DOHH2 (cell line): Measurements from ENCODE around the gene ARHGAP44.

Experiments used
- H3F3A ChIP-seq: fragments of 200-600 bp; sonication (generic), shearing (Covaris generic); 2 replicates; pipeline ENCODE4 v1.6.0; 2016; ENCODE audit warnings: antibody characterized with exemption, mild to moderate bottlenecking; ENCODE audit not compliant: control insufficient read depth, insufficient read depth
- H3K27ac ChIP-seq: fragments of 200-600 bp; sonication (generic); 2 replicates; pipeline ENCODE4 v1.5.1; 2014; ENCODE audit warnings: low read depth, mild to moderate bottlenecking, low read length, moderate library complexity
- H3K27me3 ChIP-seq: fragments of 200-600 bp; sonication (generic); 2 replicates; pipeline ENCODE4 v1.6.1; 2014; ENCODE audit warnings: mild to moderate bottlenecking, low read length, mixed read lengths; ENCODE audit not compliant: control insufficient read depth
- H3K36me3 ChIP-seq: fragments of 200-600 bp; sonication (generic); 2 replicates; pipeline ENCODE4 v1.6.1; 2014; ENCODE audit warnings: mild to moderate bottlenecking, low read length, moderate library complexity, mixed read lengths; ENCODE audit not compliant: control insufficient read depth
- H3K4me1 ChIP-seq: fragments of 200-600 bp; sonication (generic); 2 replicates; pipeline ENCODE4 v1.6.1; 2014; ENCODE audit warnings: mild to moderate bottlenecking, low read length, mixed read lengths; ENCODE audit not compliant: control insufficient read depth
- H3K4me2 ChIP-seq: fragments of 200-600 bp; sonication (generic); 2 replicates; pipeline ENCODE4 v1.6.0; 2014; ENCODE audit warnings: mild to moderate bottlenecking, low read length, moderate library complexity
- H3K4me3 ChIP-seq: fragments of 200-600 bp; sonication (generic); 2 replicates; pipeline ENCODE4 v1.5.1; 2014; ENCODE audit warnings: mild to moderate bottlenecking, low read length, mixed read lengths
- H3K79me2 ChIP-seq: fragments of 200-600 bp; sonication (generic); 2 replicates; pipeline ENCODE4 v1.6.1; 2014; ENCODE audit warnings: mild to moderate bottlenecking, low read length, mixed read lengths; ENCODE audit not compliant: control insufficient read depth
- H3K9me2 ChIP-seq: fragments of 200-600 bp; sonication (generic); replicated peaks from 2 replicates; pipeline ENCODE4 v1.6.1; 2014; ENCODE audit warnings: mild to moderate bottlenecking, low read length, mixed read lengths; ENCODE audit not compliant: control insufficient read depth
- H3K9me3 ChIP-seq: fragments of 200-600 bp; sonication (generic); 2 replicates; pipeline ENCODE4 v1.6.1; 2014; ENCODE audit warnings: antibody characterized with exemption, low read length, mixed read lengths; ENCODE audit not compliant: control insufficient read depth, insufficient read depth
- H4K20me1 ChIP-seq: fragments of 200-600 bp; sonication (generic); 2 replicates; pipeline ENCODE4 v1.6.0; 2014; ENCODE audit warnings: low read depth, mild to moderate bottlenecking, antibody characterized with exemption, low read length, moderate library complexity; ENCODE audit not compliant: control insufficient read depth, insufficient read depth
- EZH2phosphoT487 ChIP-seq: fragments of 200-600 bp; sonication (generic); IDR thresholded peaks from 2 replicates; pipeline ENCODE4 v1.6.1; 2017; ENCODE audit warnings: borderline replicate concordance, mild to moderate bottlenecking, antibody characterized with exemption, low read length, moderate library complexity, mixed read lengths
- TF ChIP-seq, protein P1 (sequence below): fragments of 200-600 bp; sonication (generic); IDR thresholded peaks from one replicate; pipeline ENCODE4 v1.5.1; 2014; ENCODE audit warnings: antibody characterized with exemption, mild to moderate bottlenecking, low read depth, low read length; ENCODE audit not compliant: poor library complexity, severe bottlenecking

Gene ARHGAP44

DNA sequence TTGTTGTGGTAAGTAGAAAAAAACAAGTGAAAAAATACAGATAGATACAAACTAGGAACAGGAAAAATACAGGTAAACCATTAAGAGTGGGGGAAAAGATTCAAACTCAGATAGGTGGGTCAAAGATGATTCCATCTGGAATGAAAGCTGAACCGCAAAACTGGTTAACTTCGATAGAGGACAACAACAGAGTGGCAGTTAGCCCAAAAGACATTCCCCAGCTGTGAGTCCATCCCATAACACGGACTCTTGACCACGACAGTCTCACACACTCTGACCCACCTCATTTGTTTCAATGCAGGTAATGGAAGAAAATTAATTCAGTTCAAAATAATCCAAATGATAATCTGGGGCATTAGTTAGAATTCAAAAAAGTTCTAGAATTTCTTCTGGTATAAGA, 215.0 kb downstream of the ARHGAP44 start:
- TF ChIP-seq, protein P1, sequence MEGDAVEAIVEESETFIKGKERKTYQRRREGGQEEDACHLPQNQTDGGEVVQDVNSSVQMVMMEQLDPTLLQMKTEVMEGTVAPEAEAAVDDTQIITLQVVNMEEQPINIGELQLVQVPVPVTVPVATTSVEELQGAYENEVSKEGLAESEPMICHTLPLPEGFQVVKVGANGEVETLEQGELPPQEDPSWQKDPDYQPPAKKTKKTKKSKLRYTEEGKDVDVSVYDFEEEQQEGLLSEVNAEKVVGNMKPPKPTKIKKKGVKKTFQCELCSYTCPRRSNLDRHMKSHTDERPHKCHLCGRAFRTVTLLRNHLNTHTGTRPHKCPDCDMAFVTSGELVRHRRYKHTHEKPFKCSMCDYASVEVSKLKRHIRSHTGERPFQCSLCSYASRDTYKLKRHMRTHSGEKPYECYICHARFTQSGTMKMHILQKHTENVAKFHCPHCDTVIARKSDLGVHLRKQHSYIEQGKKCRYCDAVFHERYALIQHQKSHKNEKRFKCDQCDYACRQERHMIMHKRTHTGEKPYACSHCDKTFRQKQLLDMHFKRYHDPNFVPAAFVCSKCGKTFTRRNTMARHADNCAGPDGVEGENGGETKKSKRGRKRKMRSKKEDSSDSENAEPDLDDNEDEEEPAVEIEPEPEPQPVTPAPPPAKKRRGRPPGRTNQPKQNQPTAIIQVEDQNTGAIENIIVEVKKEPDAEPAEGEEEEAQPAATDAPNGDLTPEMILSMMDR, result no peak
- TF ChIP-seq EZH2phosphoT487, result no peak
- Histone ChIP-seq H3F3A (peaks cover 3% of the 10 kb centered on the region; the same call in 1 of the 2 replicates), H4K20me1 (no peaks in the 10 kb centered on the region; the same call in 1 of the 2 replicates), H3K9me2 (no peaks in the 10 kb centered on the region), H3K4me3 (no peak overlapping the region), H3K27me3 (no peaks in the 10 kb centered on the region), H3K36me3 (peaks cover 75% of the 10 kb centered on the region), H3K4me2 (no peak overlapping the region), H3K27ac (no peak overlapping the region), H3K79me2 (peaks cover 11% of the 10 kb centered on the region; the same call in 1 of the 2 replicates), H3K9me3 (no peaks in the 10 kb centered on the region), H3K4me1 (no peaks in the 10 kb centered on the region)

DNA sequence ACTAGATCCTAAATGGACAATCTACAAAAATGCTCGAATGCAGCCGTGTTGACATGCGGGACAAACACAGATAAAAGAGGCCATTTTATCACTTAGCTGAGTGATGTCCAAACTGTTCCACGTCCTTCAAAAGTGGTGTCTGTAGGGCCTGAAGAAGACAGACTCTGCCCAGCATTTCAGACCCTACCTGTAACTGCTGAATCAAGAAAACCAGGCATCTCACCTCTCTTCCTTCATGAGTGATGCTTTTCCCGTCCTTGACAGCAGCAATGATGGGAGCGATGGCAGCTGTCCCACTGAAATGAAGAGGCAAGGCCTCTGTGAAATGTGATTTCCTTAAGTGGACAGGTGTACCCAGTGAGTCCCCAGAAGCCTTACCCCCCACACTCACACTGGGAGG, 216.2 kb downstream of the ARHGAP44 start:
- Histone ChIP-seq H3K27ac (no peak overlapping the region), H3F3A (peaks cover 3% of the 10 kb centered on the region; the same call in 1 of the 2 replicates), H3K4me2 (no peak overlapping the region), H3K27me3 (no peaks in the 10 kb centered on the region), H3K9me3 (no peaks in the 10 kb centered on the region), H3K4me3 (no peak overlapping the region), H3K9me2 (no peaks in the 10 kb centered on the region), H4K20me1 (no peaks in the 10 kb centered on the region; the same call in 1 of the 2 replicates), H3K4me1 (no peaks in the 10 kb centered on the region), H3K36me3 (peaks cover 73% of the 10 kb centered on the region), H3K79me2 (peaks cover 11% of the 10 kb centered on the region; the same call in 1 of the 2 replicates)
- TF ChIP-seq EZH2phosphoT487, result no peak
- TF ChIP-seq, protein P1, result no peak

DNA sequence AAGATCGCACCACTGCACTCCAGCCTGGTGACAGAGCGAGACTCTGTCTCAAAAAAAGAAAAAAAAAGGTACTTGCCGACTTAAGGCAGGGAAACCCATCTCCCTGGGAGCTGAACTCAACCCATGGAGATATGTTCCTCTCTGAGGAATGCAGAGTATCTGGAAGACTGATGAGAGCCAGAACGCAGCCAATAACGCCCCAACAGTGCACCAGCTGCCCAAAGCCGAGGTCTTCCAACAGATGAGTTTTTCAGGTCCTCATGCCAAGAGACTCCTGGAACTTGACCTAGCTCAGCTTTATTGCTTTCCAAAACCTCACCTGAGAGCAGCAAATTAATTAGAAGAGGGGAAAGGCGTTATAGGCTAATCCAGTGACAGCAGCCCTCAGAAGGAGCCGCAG, 219.2 kb downstream of the ARHGAP44 start:
- no peaks in the 10 kb centered on the region for H3K79me2 ChIP-seq
- H3F3A ChIP-seq, result peaks cover 3% of the 10 kb centered on the region; the same call in 1 of the 2 replicates
- H3K27me3 ChIP-seq, result no peaks in the 10 kb centered on the region
- H3K9me2 ChIP-seq, result no peaks in the 10 kb centered on the region
- no peaks in the 10 kb centered on the region for H3K9me3 ChIP-seq
- H4K20me1 ChIP-seq, result no peaks in the 10 kb centered on the region
- TF ChIP-seq, protein P1, result no peak
- no peak for TF ChIP-seq EZH2phosphoT487
- H3K27ac ChIP-seq, result no peak overlapping the region
- H3K36me3 ChIP-seq, result peaks cover 76% of the 10 kb centered on the region
- no peak overlapping the region for H3K4me2 ChIP-seq
- H3K4me1 ChIP-seq, result no peaks in the 10 kb centered on the region
- H3K4me3 ChIP-seq, result no peak overlapping the region
